ENCODE results near the gene GNG12. TPM values are rescaled to one million over a fixed set of nuclear protein-coding genes. Genes with fewer than 3 reads are reported as not detected.

The GNG12 gene
- total RNA-seq, 1 experiment from 2014 or later, result 14.3 TPM

DNA sequence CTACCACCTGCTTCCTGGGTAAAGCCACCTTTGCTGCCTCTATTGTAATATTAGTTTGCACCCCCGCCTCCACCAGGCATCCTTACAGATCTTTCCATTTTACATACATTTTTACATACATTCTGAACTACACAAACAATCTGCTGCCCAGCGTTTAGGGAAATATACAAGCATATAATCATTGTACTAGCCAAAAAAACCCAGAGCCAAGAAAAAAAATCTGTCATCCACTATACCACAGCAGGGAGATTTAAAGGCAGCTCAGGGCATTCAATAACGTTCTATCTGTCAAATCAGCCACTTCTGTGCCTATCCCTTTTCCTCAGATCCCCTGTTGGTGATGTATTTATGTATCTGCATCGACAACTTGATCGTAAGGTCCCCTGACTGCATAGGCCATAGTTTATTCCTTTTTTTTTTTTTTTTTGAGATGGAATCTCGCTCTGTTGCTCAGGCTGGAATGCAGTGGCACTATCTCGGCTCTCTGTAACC is 43.0 kb downstream of the GNG12 start:
- Histone ChIP-seq H3K79me1 (ENCODE audit: insufficient read depth, low read depth, low read length, poor library complexity, severe bottlenecking) (peaks cover 2% of the 10 kb centered on the region), H2BK20ac (ENCODE audit: low read depth, low read length, poor library complexity, severe bottlenecking) (no peak overlapping the region), H3K14ac (ENCODE audit: insufficient read depth, low read length) (no peak overlapping the region), H4K5ac (ENCODE audit: insufficient read length, low read depth, low read length) (no peak overlapping the region), H2AK5ac (ENCODE audit: insufficient read length, low read length) (no peak overlapping the region), H3K56ac (ENCODE audit: insufficient read length, low read depth, low read length) (no peak overlapping the region), H3K4me1 (ENCODE audit: insufficient read depth, low read length) (0 out of 2 replicates have a peak, but pooled peaks cover 5% of the 10 kb centered on the region), H3K4ac (ENCODE audit: low read depth, low read length) (no peak overlapping the region), H4K91ac (ENCODE audit: insufficient read length, low read depth, low read length) (no peak overlapping the region), H3K9ac (ENCODE audit: extremely low read depth, insufficient read length, low read length) (no peak overlapping the region), H3K9me3 (ENCODE audit: control insufficient read depth, low read depth, low read length) (no peaks in the 10 kb centered on the region), H4K8ac (replicated peaks; ENCODE audit: insufficient read length, low read depth, low read length) (no peak overlapping the region), H4K20me1 (ENCODE audit: control insufficient read depth, insufficient read depth, insufficient read length) (no peaks in the 10 kb centered on the region), H3K23ac (ENCODE audit: insufficient read length, low read depth, low read length) (no peak overlapping the region), H3K27me3 (ENCODE audit: insufficient read depth, low read length) (no peaks in the 10 kb centered on the region), H2BK12ac (ENCODE audit: insufficient read length, low read depth, low read length) (no peak overlapping the region), H3K4me2 (ENCODE audit: insufficient read depth, insufficient read length, low read length) (no peak overlapping the region), H3T11ph (ENCODE audit: low read length) (no peak overlapping the region), H2AFZ (ENCODE audit: low read length) (no peak overlapping the region), H3K18ac (ENCODE audit: insufficient read length, low read depth, low read length) (no peak overlapping the region), H2BK15ac (ENCODE audit: low read depth, low read length) (no peak overlapping the region), H3K23me2 (ENCODE audit: insufficient read length, low read depth, low read length, poor library complexity, severe bottlenecking) (no peaks in the 10 kb centered on the region), H3K27ac (ENCODE audit: insufficient read length, low read depth, low read length) (no peak overlapping the region), H2BK120ac (ENCODE audit: low read depth, low read length, poor library complexity, severe bottlenecking) (no peak overlapping the region), H2BK5ac (ENCODE audit: insufficient read length, low read length) (no peak overlapping the region), H3K79me2 (ENCODE audit: insufficient read depth, low read length) (0 out of 2 replicates have a peak, but pooled peaks cover 2% of the 10 kb centered on the region)
- Mint-ChIP-seq H3K4me1 (peaks cover 20 to 29% of the 10 kb centered on the region in 2 experiments), H3K27me3 (ENCODE audit: low read depth) (no peaks in the 10 kb centered on the region), H3K36me3 (ENCODE audit: insufficient read depth in 1 of 3, low read depth in 3 of 3) (no peaks in the 10 kb centered on the region), H3K27ac (no peak overlapping the region), H3K4me3 (no peak overlapping the region), H3K9me3 (no peaks in the 10 kb centered on the region)
- DNase-seq, result no peak
- no CpG with 5 or more reads among the region's 7 CpGs for WGBS (ENCODE audit: extremely low coverage, insufficient read length, low lambda C conversion rate)
- TF ChIP-seq, protein P1, sequence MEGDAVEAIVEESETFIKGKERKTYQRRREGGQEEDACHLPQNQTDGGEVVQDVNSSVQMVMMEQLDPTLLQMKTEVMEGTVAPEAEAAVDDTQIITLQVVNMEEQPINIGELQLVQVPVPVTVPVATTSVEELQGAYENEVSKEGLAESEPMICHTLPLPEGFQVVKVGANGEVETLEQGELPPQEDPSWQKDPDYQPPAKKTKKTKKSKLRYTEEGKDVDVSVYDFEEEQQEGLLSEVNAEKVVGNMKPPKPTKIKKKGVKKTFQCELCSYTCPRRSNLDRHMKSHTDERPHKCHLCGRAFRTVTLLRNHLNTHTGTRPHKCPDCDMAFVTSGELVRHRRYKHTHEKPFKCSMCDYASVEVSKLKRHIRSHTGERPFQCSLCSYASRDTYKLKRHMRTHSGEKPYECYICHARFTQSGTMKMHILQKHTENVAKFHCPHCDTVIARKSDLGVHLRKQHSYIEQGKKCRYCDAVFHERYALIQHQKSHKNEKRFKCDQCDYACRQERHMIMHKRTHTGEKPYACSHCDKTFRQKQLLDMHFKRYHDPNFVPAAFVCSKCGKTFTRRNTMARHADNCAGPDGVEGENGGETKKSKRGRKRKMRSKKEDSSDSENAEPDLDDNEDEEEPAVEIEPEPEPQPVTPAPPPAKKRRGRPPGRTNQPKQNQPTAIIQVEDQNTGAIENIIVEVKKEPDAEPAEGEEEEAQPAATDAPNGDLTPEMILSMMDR (conservative IDR thresholded peaks at IDR 0.05), result no peak

All from H9 (cell line).